Muscle of leg (tissue), 11 donors: ENCODE results near the gene KREMEN2. TPM values are rescaled to one million over a fixed set of nuclear protein-coding genes. Genes with fewer than 3 reads are reported as not detected.
A peak's percentile ranks its signal among the peaks of the same experiment; 100 is the strongest.
"Not testable (repeated sequence)": the region's sequence is repeated elsewhere in the genome, so short reads cannot be mapped to it uniquely, and the experiment has no call there.

Experiments used
- DNase-seq: peaks from one replicate; pipeline ENCODE4 v3.0.0; 2013
- H3K27ac ChIP-seq: one replicate; pipeline ENCODE4 v1.5.1; 2013; ENCODE audit warnings: mild to moderate bottlenecking, low read length, control low read depth
- H3K27me3 ChIP-seq: one replicate; pipeline ENCODE4 v1.6.1; 2013; ENCODE audit warnings: low read length; ENCODE audit not compliant: control insufficient read depth, insufficient read depth
- H3K36me3 ChIP-seq: one replicate; pipeline ENCODE4 v1.6.1; 2013; ENCODE audit warnings: low read length; ENCODE audit not compliant: control insufficient read depth, insufficient read depth
- H3K4me1 ChIP-seq: one replicate; pipeline ENCODE4 v1.6.1; 2013; ENCODE audit warnings: low read length; ENCODE audit not compliant: control insufficient read depth, insufficient read depth
- H3K4me3 ChIP-seq: one replicate; pipeline ENCODE4 v1.5.1; 2013; ENCODE audit warnings: low read length, control low read depth
- H3K9me3 ChIP-seq: replicated peaks from 2 replicates; pipeline ENCODE4 v1.6.1; 2013; ENCODE audit warnings: low read depth, low read length; ENCODE audit not compliant: control insufficient read depth
- WGBS: methylation state at CpG from one replicate; pipeline ENCODE4 v1.1.5; 2013; ENCODE audit warnings: missing lambda C conversion rate; ENCODE audit not compliant: insufficient coverage; 5-methylcytosine and 5-hydroxymethylcytosine counted together
- polyA plus RNA-seq, 8 donors: library from polyadenylated mRNA; unstranded; fragments of 120-200 nt; gene quantifications; one replicate each; pipeline versions ENCODE4 v1.2.1 to v1.2.3, GENCODE V29; 2013; ENCODE audit warnings: inconsistent platforms in 1 of 8, low replicate concordance in 1 of 8; ENCODE audit not compliant: insufficient read length in 8 of 8, insufficient read depth in 1 of 8
- total RNA-seq: library from RNA; stranded (reverse); fragments of 120-200 nt; gene quantifications from one replicate; pipeline ENCODE4 v1.2.4, GENCODE V29; 2013

KREMEN2 gene
- total and polyA plus RNA-seq, 9 donors, result 3.5 to 22.0 (median 8.7) TPM

- Histone ChIP-seq H3K9me3 (no peaks in the 10 kb centered on the region), H3K27ac (no peak overlapping the region), H3K4me3 (no peak overlapping the region), H3K4me1 (no peaks in the 10 kb centered on the region), H3K27me3 (no peaks in the 10 kb centered on the region), H3K36me3 (peaks cover 58% of the 10 kb centered on the region)
- DNase-seq, result no peak
- WGBS, result 91% methylated on average over 20 of the region's 24 CpGs
Observed at GRCh38 chr16:2937170-2937569, 26.9 kb upstream of the KREMEN2 start.

DNA sequence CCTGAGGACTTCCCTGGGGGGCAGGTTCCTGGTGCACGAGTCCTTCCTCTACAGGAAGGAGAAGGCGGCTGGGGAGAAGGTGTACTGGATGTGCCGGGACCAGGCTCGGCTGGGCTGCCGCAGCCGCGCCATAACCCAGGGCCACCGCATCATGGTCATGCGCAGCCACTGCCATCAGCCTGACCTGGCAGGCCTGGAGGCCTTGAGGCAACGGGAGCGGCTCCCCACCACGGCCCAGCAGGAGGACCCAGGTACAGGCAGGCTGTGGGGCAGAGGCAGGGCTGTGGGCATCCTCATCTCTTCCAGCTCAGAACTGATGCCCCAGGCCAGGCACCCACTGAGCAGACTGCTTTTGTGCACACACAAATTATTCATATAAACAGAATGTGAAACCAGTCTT, 25.9 kb upstream of the KREMEN2 start:
- H3K4me3 ChIP-seq, result no peak overlapping the region
- no peaks in the 10 kb centered on the region for H3K27me3 ChIP-seq
- H3K9me3 ChIP-seq, result no peaks in the 10 kb centered on the region
- no peaks in the 10 kb centered on the region for H3K4me1 ChIP-seq
- WGBS, result 96% methylated on average over 7 of the region's 12 CpGs
- DNase-seq, result no peak
- H3K27ac ChIP-seq, result no peak overlapping the region
- peaks cover 58% of the 10 kb centered on the region for H3K36me3 ChIP-seq

GRCh38 chr16:2939968-2940367, 24.1 kb upstream of the KREMEN2 start:
- Histone ChIP-seq H3K36me3 (peaks cover 47% of the 10 kb centered on the region), H3K9me3 (no peaks in the 10 kb centered on the region), H3K4me3 (no peak overlapping the region), H3K4me1 (no peaks in the 10 kb centered on the region), H3K27ac (no peak overlapping the region), H3K27me3 (no peaks in the 10 kb centered on the region)
- 80% methylated on average over 1 of the region's 2 CpGs for WGBS
- no peak for DNase-seq

GRCh38 chr16:2942045-2942444, 22.0 kb upstream of the KREMEN2 start:
- no peaks in the 10 kb centered on the region for H3K9me3 ChIP-seq
- 90% methylated on average over 4 of the region's 4 CpGs for WGBS
- H3K4me1 ChIP-seq, result no peaks in the 10 kb centered on the region
- no peak overlapping the region for H3K27ac ChIP-seq
- no peak overlapping the region for H3K4me3 ChIP-seq
- DNase-seq, result no peak
- H3K36me3 ChIP-seq, result peaks cover 38% of the 10 kb centered on the region
- H3K27me3 ChIP-seq, result no peaks in the 10 kb centered on the region

DNA sequence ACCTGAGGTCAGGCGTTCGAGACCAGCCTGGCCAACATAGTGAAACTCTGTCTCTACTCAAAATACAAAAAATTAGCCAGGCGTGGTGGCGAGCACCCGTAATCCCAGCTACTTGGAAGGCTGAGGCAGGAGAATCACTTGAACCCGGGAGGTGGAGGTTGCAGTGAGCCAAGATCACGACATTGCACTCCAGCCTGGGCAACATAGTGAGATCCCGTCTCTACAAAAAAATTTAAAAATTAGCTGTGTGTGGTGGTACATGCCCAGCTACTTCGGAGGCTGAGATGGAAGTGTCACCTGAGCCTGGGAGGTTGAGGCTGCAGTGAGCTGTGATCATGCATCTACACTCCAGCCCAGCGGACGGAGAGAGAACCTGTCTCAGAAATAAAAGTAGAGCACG, 20.4 kb upstream of the KREMEN2 start:
- not testable (repeated sequence) for DNase-seq, H3K9me3 ChIP-seq, H3K27ac ChIP-seq, H3K27me3 ChIP-seq, H3K4me1 ChIP-seq, H3K4me3 ChIP-seq
- peaks cover 25% of the 10 kb centered on the region for H3K36me3 ChIP-seq
- WGBS, result 81% methylated on average over 6 of the region's 12 CpGs

- Histone ChIP-seq H3K4me3 (no peak overlapping the region), H3K4me1 (peaks cover 18% of the 10 kb centered on the region), H3K27ac (no peak overlapping the region), H3K36me3 (peaks cover 11% of the 10 kb centered on the region), H3K27me3 (no peaks in the 10 kb centered on the region), H3K9me3 (no peaks in the 10 kb centered on the region)
- 90% methylated on average over 3 of the region's 4 CpGs for WGBS
- DNase-seq, result no peak
Observed at GRCh38 chr16:2946649-2947048, 17.4 kb upstream of the KREMEN2 start.

- peaks cover 30% of the 10 kb centered on the region for H3K4me1 ChIP-seq
- no peak for DNase-seq
- H3K36me3 ChIP-seq, result peaks cover 3% of the 10 kb centered on the region
- H3K27me3 ChIP-seq, result peaks cover 6% of the 10 kb centered on the region
- H3K27ac ChIP-seq, result peak overlapping the region; percentile 42
- WGBS, result 69% methylated on average over 31 of the region's 36 CpGs
- H3K4me3 ChIP-seq, result no peak overlapping the region
- no peaks in the 10 kb centered on the region for H3K9me3 ChIP-seq
Observed at GRCh38 chr16:2948807-2949704, 15.0 kb upstream of the KREMEN2 start.

- Histone ChIP-seq H3K36me3 (peaks cover 3% of the 10 kb centered on the region), H3K27ac (no peak overlapping the region), H3K9me3 (no peaks in the 10 kb centered on the region), H3K4me3 (no peak overlapping the region), H3K4me1 (peaks cover 30% of the 10 kb centered on the region), H3K27me3 (peaks cover 11% of the 10 kb centered on the region)
- 77% methylated on average over 19 of the region's 19 CpGs for WGBS
- no peak for DNase-seq
Observed at GRCh38 chr16:2949705-2950352, 14.2 kb upstream of the KREMEN2 start.

DNA sequence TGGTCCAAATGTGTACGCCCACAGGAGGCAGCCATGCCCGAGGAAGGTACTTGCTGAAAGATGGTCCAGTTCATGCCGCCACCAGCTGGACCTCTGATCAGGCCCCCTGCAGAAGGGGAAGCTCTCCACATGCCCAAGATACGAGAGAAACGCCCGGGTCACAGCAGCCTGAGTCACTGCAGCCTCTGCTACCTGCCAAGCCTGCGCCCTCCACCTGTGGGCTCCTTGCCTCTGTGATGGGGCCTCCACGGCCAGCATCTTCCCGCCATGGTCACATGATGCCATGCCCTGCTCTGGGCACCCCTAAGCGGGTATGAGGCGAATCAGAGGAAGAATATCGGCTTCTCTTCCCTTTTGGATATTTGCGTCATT, 13.7 kb upstream of the KREMEN2 start:
- Histone ChIP-seq H3K36me3 (peaks cover 3% of the 10 kb centered on the region), H3K4me1 (peaks cover 30% of the 10 kb centered on the region), H3K27me3 (peaks cover 15% of the 10 kb centered on the region), H3K4me3 (no peak overlapping the region), H3K9me3 (no peaks in the 10 kb centered on the region), H3K27ac (no peak overlapping the region)
- DNase-seq, result no peak
- WGBS, result 98% methylated on average over 13 of the region's 13 CpGs

DNA sequence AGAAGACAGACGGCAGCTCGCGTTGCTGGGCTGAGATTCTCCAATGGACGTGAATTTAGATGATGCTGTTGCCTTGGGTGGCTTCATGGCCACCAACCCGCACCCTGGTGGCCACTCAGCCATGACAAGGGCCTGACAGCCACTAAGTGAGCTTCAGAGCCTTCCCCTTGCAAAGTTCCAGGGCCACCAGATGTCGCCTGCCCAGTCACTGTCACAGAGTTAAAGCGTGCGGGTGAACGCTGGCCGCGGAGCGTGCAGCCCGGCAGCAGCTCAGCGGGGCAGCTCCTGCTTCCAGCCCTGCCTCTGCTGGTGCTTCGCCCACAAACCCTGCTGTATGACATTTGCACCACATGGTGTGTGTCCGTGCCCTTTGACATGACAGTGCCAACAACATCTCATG, 13.3 kb upstream of the KREMEN2 start:
- H3K4me1 ChIP-seq, result peaks cover 30% of the 10 kb centered on the region
- no peak overlapping the region for H3K27ac ChIP-seq
- no peak overlapping the region for H3K4me3 ChIP-seq
- no peak for DNase-seq
- no peaks in the 10 kb centered on the region for H3K9me3 ChIP-seq
- peaks cover 15% of the 10 kb centered on the region for H3K27me3 ChIP-seq
- peaks cover 3% of the 10 kb centered on the region for H3K36me3 ChIP-seq
- WGBS, result 84% methylated on average over 16 of the region's 16 CpGs
